Activated T-cell treated with anti-CD3 and anti-CD28 coated beads for 24 hours (primary cell): ENCODE data around the gene NKAIN4.

Experiments
- DNase-seq: peaks from one replicate; pipeline ENCODE4 v3.0.0-alpha.2; 2020; ENCODE audit warnings: low read depth

The NKAIN4 gene

DNA sequence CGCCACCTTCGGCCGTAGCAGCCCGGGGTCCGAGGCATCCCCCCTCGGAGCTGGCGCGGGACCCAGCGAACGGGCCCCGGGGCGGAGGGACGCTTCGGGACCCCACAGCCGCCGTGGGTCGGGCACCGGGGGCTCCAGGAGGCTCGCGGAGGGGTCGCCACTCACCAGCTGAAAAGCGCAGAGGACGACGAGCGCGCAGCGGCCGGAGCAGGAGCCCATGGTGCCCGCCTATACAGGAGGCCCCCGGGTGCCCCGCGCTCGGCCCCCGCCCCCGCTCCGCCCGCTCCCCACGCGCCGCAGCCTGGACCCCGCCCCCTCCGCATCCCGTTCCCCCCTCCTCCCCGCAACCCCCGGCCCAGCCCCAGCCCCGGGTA lies at the start of gene NKAIN4:
Gene NKAIN4, minus strand, starts transcription at position 232 of the 374 bp plus-strand sequence. Its CDS starts 13 bp downstream, at position 219.
- DNase-seq, result no peak

DNA sequence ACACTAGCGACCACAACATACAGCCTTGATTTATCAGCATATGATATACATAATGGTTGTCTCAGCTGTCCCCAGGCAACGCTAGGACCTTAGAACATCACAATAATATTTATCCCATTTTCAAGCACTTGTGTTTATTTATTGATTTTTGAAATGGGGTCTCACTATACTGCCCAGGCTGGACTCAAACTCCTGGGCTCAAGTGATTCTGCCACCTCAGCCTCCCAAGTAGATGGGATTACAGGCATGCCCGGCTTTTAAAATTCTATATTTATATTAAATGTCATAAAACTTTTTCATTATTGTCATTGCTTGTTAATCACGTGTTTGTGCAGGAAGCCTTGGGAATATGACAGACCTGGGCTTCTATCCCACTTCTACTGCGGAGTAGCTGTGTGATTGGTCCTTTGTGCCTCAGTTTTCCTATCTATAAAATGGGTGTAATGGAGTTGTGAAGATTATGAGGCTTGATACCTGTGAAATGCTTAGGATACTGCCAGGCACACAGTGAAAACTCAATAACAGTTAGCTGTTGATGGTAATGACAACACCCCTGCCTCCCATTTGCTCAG lies 48.9 kb upstream of the NKAIN4 start:
- no peak for DNase-seq

DNA sequence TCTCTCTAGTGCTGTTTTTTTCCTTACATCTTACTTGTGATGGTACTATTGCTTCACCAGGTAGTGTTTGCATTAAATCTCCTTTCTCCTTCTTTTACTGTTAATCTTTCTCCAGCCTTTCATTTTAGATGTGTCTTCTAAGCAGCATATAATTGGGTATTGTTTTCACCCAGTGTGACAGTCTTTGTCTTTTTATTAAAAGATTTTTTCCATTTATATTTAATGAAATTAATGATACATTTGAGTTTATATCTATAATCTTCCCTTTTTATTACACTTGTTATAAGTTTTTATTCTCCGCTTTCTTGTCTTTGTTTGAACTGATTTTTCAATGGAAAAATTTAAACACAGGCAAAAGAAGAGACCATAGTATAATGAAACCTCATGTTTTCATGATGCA lies 47.4 kb upstream of the NKAIN4 start:
- no peak for DNase-seq

DNA sequence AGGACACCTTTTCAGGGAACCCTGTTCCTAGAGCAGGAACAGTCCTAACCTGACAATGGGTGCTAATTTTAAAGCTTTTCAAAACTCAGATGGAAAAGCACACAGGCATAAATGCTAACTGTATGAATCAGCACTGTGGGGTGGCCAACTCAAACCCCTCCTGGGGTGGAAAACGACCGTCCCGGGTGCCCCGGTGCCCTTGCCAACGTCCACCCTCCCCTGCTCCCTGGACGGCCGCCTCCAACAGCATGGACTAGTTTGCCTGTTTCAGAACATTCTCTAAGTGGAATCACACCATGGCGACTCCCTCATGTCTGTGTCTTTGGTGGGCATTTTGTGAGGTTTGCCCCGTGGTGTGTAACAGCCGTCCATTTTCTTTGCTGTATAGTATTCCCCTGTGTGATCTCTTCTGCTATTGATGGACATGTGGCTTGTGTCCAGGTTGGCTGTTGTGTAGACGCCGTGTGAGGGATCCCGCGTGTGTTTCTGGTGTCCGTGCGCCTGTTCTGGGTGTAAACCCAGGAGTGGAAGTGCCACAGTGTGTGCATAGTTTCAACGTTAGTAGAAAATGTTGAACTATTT lies 44.6 kb upstream of the NKAIN4 start:
- no peak for DNase-seq

DNA sequence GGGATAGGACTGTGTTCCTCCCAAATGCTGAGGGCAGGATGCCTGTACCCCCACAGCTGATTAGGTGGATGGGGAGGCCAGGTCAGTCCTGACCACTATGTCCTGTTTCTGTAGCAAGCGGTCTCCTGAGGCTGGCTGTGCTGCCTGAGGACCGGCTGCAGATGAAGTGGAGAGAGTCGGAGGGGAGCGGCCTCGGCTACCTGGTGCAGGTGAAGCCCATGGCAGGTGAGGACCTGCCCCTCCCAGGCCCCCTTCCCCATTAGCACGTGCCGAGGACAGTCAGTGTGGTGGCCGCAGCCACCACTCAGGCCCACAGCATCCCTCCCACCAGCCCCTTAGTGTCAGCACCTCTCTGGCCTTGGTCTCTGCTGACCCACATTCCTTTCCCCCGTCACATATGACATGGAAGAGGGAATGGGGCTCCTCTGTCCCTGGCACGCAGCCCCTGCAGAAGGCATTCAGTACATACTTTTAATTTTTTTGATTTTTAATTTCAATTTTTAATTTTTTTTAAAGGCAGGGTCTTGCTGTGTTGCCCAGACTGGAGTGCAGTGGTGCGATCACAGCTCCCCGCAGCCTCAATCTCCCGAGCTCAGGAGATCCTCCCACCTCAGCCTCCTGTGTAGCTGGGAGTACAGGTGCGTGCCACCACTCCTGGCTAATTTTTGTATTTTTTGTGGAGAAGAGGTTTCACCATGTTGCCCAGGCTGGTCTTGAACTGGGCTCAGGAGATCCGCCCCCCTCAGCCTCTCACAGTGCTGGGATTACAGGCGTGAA lies 43.7 kb upstream of the NKAIN4 start:
- no peak for DNase-seq

DNA sequence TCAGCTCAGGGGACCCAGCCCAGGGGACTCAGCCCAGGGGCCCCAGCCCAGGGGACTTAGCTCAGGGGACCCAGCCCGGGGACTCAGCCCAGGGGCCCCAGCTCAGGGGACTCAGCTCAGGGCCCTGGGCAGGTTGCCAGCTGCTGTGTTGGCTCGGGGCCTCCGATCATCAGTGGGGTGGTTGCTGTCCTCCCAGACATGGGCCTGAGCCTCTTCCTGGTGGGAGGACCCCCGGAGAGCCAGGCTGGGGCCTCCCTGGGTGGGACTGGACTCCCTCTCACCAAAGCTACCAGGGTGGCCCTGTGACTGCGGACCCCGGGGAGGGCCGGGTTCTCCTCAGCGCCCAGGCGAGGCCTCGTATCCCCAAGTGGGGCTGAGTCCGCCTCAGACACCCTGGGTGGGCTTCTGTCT lies 43.1 kb upstream of the NKAIN4 start:
- no peak for DNase-seq

DNA sequence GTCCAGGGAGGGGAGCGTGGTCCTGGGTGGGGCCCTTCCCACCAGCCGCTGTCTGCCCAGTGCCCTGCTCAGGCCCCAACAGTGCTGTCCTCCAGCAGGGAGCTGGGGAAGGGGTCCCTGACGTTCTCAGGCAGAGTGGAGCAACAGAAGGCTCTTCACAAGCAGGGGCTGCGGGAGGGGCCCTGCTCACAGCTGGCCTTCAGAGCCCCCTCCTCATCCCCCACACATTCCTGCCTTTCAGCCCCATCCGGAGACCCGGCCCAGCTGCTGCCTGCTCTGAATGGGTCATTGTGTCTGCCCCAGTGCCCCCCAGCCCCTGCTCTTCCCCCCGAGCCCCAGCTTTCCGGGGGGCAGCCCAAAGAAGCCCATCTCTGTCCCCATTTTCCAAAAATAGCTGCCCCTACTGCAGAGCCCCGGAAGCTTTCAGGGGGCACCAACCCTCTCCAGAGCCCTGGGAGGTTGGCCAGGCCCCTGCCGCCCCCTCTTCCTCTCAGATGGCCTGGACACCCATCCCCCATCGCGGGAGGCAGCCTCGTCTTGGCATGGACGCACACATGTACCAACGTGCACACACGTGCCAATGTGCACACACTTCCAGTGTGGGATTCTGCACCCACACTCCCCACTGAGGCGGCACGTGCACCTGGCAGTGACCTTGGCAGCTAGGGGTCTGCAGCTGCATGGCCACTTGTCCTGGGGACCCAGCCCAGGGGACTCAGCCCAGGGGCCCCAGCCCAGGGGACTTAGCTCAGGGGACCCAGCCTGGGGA lies 42.5 kb upstream of the NKAIN4 start:
- DNase-seq, result no peak

DNA sequence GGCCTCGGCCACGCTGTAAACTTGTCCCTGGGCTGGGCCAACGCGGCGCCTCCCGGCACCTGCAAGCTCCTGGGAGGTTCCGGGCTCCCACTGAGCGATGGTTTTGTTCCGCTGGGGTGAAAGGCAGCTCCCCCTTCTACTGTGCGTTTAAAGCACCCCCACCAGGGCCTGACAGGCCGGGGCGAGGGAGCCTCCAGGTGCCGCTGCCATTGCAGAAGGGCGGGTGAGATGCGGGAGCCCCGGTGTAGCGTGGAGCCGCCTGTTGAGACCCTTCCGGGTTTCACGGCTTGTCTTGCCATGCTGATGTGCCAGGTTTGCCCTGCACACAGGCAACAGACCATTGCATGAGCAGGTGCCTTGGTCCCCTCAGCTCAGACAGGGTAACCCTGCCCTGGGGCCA lies 41.6 kb upstream of the NKAIN4 start:
- no peak for DNase-seq

DNA sequence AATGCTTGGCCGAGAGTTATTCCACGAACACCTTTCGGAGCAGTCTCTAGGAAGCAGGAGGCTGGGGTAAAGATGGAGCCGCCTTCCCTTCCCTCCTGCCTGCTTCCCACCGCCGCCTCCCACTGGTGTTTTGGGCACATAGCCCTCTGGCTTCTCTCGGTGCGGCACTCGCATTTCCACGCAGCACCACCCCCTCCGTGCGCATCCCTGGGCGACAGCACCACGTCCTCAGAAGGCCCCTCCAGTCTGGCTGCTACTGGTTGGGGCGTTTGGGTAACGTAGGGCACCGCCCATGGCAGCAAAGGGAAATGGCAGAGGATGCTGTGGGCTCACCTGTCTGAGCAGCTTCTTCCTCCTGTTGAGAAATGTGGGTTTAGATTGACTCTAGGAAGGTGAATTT lies 41.2 kb upstream of the NKAIN4 start:
- DNase-seq, result no peak

DNA sequence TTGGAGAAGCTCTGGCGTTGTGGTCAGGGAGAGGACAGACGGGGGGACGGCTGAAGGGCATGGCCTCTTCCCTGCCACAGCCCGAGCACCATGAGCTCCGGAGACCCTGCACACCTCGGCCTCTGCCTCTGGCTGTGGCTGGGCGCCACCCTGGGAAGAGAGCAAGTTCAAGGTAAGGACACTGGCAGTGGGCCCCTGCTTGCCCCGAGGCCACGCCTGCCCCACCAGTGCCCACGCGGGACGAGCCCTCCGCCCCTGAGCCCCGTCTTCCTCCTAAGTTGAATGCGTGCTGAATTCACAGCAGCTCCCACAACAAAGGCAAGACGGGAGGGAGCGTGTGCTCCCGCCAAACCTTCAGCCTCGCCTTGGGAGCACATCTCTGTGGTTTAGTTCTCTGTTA lies 40.8 kb upstream of the NKAIN4 start:
- no peak for DNase-seq

DNA sequence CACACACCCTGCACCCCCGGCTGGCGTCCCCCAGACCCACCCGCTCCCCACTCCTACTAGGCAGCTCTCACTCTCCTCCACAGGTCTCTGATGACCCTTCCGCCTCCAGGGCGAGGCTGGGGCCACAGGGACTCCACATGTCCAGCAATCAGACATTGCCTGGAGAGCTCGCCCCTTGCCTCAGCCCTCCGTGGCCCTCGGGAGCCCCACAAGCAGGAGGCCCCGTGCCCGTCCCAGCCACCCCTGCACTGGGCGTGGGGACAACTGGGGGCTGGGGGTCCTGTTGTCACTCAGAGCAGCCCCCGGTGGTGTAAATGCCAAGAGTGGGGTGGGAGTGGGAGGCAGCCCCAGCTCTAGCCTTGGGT lies 40.3 kb upstream of the NKAIN4 start:
- DNase-seq, result no peak

DNA sequence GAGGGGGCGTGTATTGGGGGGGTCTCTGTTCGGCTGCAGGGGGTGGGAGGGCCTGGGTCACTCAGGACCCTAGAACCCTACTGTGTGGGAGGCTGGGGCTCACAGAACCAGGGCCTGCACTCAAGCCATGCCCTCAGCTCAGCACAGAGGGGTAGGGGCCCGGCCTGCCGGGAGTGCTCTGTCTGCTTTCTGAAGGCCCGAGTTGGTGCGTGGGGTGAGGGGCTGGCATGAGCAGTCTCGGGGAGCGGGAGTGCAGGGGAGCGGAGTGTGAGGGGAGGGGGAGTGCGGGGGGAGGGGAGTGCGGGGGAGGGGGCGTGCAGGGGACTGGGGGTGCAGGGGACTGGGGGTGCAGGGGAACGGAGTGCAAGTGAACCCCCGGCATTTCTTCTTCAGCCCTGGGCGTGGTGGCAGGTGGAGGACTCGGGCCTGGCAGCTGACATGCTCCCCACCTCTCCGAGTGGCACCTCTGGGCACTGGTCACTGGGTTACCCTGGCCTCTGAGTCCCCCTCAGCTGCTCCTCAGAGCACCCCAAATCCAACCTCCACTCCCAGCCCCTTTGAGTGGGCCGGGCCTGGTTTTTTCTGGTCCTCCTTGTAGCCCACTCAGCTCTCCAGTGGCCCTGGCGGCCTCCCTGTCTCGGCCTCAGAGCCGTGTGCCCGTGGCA lies 39.7 kb upstream of the NKAIN4 start:
- DNase-seq, result no peak

DNA sequence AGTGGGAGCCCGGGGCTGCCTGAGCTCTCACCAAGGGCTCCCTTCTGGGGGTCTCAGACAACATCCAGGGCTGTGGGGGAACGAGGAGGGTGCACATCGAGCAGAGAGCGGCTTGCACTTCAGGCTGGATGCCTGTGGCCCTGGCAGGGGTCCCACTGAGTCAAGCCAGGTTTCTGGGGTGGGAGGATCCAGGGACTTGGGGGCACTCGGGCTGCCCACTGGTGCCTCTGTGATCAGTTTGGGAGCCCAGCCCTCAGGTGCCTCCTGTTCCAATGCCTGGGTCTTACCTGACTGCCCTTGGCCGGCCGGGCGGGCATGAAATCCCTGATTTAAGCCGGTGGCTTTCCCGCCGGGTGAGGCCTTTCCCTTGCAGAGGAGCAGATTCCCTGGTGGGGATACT lies 39.2 kb upstream of the NKAIN4 start:
- DNase-seq, result no peak

DNA sequence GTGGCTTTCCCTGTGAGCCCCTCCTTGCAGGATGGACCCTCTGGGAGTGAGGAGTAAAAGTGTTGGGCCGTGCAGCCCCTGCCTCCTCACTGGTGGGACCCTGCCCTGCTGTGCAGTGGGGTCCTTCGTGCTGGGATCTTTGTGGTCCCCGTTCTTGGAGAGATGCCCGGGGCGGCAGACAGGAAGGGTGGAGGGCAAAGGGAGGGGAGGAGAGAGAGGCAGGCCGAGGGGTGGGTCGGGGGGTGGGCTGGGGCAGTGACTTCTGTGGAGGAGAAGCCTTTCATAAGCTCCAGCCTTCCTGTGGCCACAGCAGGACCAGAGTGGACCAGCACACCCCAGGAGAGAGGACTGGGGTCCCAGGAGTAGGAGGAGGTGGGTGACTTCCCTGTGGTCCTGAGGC lies 38.6 kb upstream of the NKAIN4 start, which contains the start of gene COL20A1:
Gene COL20A1, plus strand, starts transcription at position 283 of the 400 bp plus-strand sequence. CDS start 1,922 bp downstream, outside the sequence.
- DNase-seq, result no peak

DNA sequence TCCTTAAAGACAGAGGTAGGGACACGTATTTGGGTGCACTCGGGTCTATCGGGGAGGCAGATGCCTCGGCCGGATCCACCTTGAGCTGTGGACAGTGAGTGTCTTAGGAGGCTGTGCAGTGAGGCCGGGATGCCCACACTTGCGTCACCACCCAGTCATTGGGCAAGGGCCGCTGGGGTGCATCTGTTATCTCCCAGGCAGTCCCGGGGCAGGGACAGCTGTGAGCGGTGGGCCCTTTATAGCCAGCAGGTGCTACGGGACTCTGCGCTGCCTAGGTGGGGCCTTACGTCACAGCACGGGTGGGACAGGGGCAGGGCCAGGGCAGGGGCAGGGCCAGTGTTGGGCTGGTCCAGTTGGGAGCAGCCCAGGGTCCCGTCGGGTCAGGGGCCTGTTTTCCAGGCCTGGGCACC lies 38.0 kb upstream of the NKAIN4 start:
- no peak for DNase-seq

DNA sequence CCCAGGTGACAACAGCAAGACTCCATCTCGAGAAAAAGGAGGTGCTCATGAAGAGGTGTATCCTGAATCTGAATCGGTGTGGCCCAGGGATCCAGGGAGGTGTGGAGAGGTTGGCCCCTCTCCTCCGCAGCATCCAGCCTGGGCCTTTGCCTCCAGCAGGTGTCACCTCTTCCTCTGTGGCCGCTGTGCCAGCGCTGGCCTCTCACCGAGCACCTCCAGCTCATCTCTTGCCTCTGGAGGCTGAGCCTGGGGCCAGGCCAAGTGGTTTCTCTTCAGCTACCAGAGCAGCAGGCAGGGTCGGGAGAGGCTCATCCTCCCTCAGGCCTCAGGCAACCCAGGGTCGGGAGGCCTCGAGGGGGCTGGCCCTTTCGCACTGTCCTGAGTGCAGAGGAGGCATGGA lies 37.5 kb upstream of the NKAIN4 start:
- DNase-seq, result no peak

DNA sequence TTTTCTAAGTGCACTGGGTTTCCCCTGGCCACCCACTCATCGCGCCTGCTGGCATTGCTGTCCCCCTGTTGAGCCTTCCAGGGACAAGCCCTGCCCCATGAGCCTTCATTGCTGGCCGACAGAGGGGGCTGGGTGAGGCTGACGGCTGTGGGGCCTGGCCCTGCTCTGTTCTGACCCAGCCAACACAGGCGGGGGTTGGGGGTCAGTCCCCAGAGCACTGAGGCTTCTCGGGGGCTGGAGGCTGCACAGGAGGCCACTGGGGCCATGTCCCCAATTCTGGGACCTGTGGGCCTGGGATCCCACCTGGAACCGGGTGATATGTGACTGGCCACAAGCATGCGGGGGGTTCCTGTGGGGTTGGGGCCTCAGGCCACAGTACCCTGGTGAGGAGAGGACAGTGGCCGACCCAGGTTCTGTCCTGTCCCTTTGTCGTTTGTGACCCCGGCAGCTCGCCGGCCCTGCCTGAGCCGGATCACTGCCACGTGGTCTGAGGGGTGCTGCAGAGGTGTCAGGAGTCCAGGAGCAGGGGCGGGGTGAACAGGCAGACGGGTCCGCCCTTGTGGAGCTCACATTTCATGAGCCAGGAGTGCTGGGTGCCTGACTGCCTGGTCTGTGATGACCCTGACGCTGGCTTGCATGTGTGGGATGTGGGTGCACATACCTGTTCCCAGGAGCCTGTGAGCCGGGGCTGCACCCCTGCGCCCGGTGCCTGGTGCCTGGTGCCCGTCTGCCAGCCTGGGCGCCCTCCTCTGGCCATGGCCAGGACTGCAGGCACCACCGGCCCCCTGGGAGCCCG lies 36.6 kb upstream of the NKAIN4 start:
- DNase-seq, result peak; percentile 59

DNA sequence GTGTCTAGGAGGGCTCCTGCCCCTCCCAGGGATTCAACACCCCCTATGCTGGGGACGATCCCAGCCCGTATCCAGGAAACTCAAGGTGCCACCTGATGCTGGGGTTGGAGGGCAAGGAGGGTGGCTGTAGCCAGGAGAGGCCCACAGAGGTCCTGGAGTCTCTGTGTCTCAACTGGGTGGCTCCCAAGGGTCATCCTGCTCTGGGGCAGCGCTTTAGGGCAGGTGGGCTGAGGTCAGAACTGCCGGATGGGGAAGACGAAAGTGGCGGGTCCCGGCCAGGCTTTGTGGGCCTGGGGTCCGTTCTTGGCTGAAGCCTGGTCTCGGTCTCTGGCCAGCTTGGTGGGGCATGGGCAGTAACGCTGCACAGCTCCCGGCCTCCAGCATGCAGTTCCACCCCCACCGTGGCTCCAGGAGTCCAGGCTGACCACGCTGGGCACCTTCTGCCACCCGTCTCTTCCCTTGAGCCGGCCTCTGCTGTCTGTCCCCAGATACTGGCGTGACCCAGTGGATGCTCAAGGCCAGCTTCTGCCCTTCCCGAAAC lies 35.9 kb upstream of the NKAIN4 start:
- DNase-seq, result no peak

DNA sequence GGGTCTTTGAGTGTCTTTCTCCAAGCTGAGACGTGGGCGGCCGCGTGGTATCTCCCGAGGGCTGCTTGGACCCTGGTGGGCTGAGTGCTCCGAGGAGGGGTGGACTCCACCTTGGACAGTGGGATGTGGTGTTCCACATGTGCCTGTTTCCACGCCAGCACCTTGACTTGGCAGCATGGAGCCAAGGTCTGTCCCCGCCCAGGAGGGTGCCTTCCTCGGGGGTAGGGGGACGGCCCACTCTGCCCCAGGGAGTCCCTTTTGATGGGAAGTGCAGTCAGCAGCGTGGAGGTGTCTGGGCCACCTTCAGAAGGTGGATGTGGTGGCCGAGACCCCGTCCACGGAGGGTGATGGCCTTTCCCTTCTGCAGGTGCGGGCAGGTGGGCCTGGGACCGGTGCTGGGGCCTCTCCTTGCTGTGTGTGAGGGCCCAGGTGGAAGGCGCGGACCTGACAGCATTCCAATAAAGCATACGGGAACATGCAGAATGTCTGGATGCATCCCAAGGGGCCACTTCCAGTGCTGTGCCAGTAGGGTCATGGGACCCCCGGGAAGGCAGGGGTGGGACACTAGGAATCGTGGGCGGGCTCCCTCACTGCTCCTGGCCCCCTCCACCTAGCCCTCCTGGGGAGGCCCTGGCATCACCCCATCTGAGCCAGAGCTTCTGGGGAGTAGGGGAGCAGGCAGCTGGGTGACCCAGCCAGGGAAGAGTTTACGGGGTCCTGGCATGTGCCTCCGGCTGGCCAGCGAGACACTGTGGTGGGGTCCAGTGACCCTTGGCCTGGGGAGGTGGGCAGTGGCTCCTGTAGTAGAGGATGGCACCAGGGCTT lies 35.3 kb upstream of the NKAIN4 start:
- DNase-seq, result no peak

DNA sequence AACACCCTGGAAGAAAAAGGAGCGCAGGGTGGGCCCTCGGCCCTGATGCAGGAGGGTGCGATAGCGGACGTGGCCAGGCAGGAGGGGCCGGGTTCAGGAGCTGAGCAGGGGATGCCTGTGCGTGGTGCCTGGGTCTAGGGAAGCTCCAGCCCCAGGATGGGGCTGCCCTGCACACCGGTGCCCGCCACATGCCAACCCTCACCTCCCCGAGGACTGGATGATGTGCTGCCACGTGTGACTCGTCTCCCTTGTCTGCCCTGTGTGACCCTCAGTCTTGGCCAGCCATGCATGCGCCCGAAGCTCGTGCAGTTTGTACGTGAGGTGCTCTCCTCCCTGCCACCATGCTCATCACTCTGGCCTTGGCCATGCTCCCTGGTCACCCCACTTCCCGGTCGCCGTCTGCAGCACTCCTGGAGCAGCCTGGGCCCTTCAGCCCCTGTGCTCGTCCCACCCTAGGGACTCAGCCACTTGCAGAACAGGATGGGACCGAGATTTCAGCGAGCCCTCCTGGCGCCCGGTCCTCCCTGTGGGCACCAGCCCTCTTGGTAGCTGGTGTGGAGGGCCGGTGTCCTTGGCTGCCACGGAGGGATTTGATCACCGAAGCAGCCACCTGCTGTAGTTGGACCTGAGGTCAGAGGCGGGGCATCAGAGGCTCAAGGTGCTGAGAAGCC lies 34.5 kb upstream of the NKAIN4 start:
- no peak for DNase-seq
